GM12878 (cell line): ENCODE results near the gene SORCS2. TPM values are rescaled to one million over a fixed set of nuclear protein-coding genes. Genes with fewer than 3 reads are reported as not detected.

Experiments
- ATAC-seq: fragments of 200-7000 bp; cut with Tn5 transposase; 3 replicates; pipeline ENCODE4 v1.9.1; 2020; ENCODE audit warnings: mild to moderate bottlenecking, moderate library complexity
- BruUV-seq: library from RNA; stranded (reverse); fragments of 400-500 nt; replicated peaks from 2 replicates; lab custom pipeline; 2021; lab: Mats Ljungman, UMichigan
- CTCF ChIA-PET: fragments of 300-600 bp; sonication (Branson Sonifier 250); formaldehyde crosslinking; extraction: SDS; loops from one replicate; lab custom pipeline; 2021; ENCODE audit warnings: inconsistent platforms; lab: Yijun Ruan, JAX
- POLR2A ChIA-PET: fragments of 350-600 bp; formaldehyde crosslinking; extraction: SDS; loops from one replicate; lab custom pipeline; 2021; ENCODE audit warnings: inconsistent platforms; lab: Charles Lee
- RAD21 ChIA-PET: fragments of 300-600 bp; sonication (Branson Sonifier 250); formaldehyde crosslinking; loops from one replicate; lab custom pipeline; 2023; ENCODE audit warnings: antibody characterized with exemption; ENCODE audit not compliant: unreplicated experiment; lab: Charles Lee
- SMC1A ChIA-PET: fragments of 300-600 bp; sonication (Branson Sonifier 250); formaldehyde crosslinking; loops from one replicate; lab custom pipeline; 2023; ENCODE audit not compliant: unreplicated experiment, uncharacterized antibody; lab: Charles Lee
- DNase-seq: peaks from one replicate; pipeline ENCODE4 v3.0.0-alpha.2; 2011; ENCODE audit warnings: low read depth, low spot score
- FAIRE-seq: peaks from 3 replicates; lab custom pipeline; 2011; peaks lifted over from hg19 to GRCh38; lab: Jason Lieb, UNC
- H2AFZ ChIP-seq: 2 replicates; pipeline ENCODE4 v1.6.0; 2011; ENCODE audit warnings: low read depth, low read length, control low read depth; ENCODE audit not compliant: control insufficient read depth
- H3K27ac ChIP-seq: 2 replicates; pipeline ENCODE4 v1.5.1; 2011; ENCODE audit warnings: control low read depth; ENCODE audit not compliant: control insufficient read depth, insufficient read depth
- H3K27me3 ChIP-seq, 2 experiments: replicated peaks in 1 of 2; 2 replicates each; pipeline versions ENCODE4 v1.6.0 to v1.6.1; 2011; ENCODE audit warnings: low read length in 1 of 2; ENCODE audit not compliant: control insufficient read depth in 2 of 2, insufficient read depth in 2 of 2
- H3K36me3 ChIP-seq, 2 experiments: 2 replicates each; pipeline ENCODE4 v1.5.1; 2011; ENCODE audit warnings: low read length in 1 of 2; ENCODE audit not compliant: control insufficient read depth in 2 of 2, insufficient read depth in 2 of 2
- H3K4me1 ChIP-seq: 2 replicates; pipeline ENCODE4 v1.6.1; 2011; ENCODE audit warnings: mild to moderate bottlenecking, low read length, moderate library complexity, mixed read lengths; ENCODE audit not compliant: control insufficient read depth, insufficient read depth
- H3K4me2 ChIP-seq: 2 replicates; pipeline ENCODE4 v1.6.0; 2011; ENCODE audit warnings: control low read depth; ENCODE audit not compliant: control insufficient read depth, insufficient read depth
- H3K4me3 ChIP-seq: fragments of 200-600 bp; sonication (generic); 2 replicates; pipeline ENCODE4 v1.5.1; 2016
- H3K79me2 ChIP-seq: 2 replicates; pipeline ENCODE4 v1.6.0; 2011; ENCODE audit warnings: low read length; ENCODE audit not compliant: control insufficient read depth, insufficient read depth
- H3K9ac ChIP-seq: 2 replicates; pipeline ENCODE4 v1.8.0; 2011; ENCODE audit warnings: low read length, control low read depth, mixed read lengths; ENCODE audit not compliant: control insufficient read depth, insufficient read depth
- H3K9me3 ChIP-seq: replicated peaks from 3 replicates; pipeline ENCODE4 v1.5.1; 2011; ENCODE audit warnings: mild to moderate bottlenecking, low read length; ENCODE audit not compliant: control insufficient read depth, insufficient read depth
- H4K20me1 ChIP-seq: 2 replicates; pipeline ENCODE4 v1.6.0; 2011; ENCODE audit not compliant: control insufficient read depth, insufficient read depth
- BACH1 ChIP-seq: fragments of 450-650 bp; IDR thresholded peaks from 2 replicates; pipeline ENCODE4 v1.6.1; 2017; ENCODE audit warnings: mild to moderate bottlenecking, borderline replicate concordance
- CHD2 ChIP-seq: IDR thresholded peaks from 2 replicates; pipeline ENCODE4 v1.6.1; 2011; ENCODE audit warnings: low read depth, low read length, improper control_type of control experiment, borderline replicate concordance
- CREB1 ChIP-seq: IDR thresholded peaks from 2 replicates; pipeline ENCODE4 v1.6.1; 2012; ENCODE audit warnings: low read depth, mild to moderate bottlenecking, inconsistent platforms
- CREM ChIP-seq: IDR thresholded peaks from 2 replicates; pipeline ENCODE4 v1.6.1; 2014; ENCODE audit warnings: antibody characterized with exemption, low read depth
- FOS ChIP-seq: IDR thresholded peaks from 3 replicates; pipeline ENCODE4 v1.6.1; 2011; ENCODE audit warnings: borderline replicate concordance; ENCODE audit not compliant: insufficient read length; ENCODE audit errors: extremely low read depth
- FOXK2 ChIP-seq: fragments of 450-650 bp; IDR thresholded peaks from 2 replicates; pipeline ENCODE4 v1.6.1; 2017; ENCODE audit warnings: mild to moderate bottlenecking, moderate library complexity
- HDAC6 ChIP-seq: fragments of 200-600 bp; sonication (generic); IDR thresholded peaks from one replicate; pipeline ENCODE4 v1.8.0; 2017; ENCODE audit warnings: antibody characterized with exemption; ENCODE audit not compliant: unreplicated experiment
- IRF4 ChIP-seq: IDR thresholded peaks from 2 replicates; pipeline ENCODE4 v1.6.1; 2011; ENCODE audit warnings: low read depth, low read length
- JUNB ChIP-seq: IDR thresholded peaks from 2 replicates; pipeline ENCODE4 v1.6.1; 2016; ENCODE audit warnings: antibody characterized with exemption, mild to moderate bottlenecking
- MTA2 ChIP-seq: fragments of 450-650 bp; IDR thresholded peaks from 2 replicates; pipeline ENCODE4 v1.6.1; 2016; ENCODE audit warnings: low read depth, mild to moderate bottlenecking, moderate library complexity
- MXI1 ChIP-seq: fragments of 150-350 bp; IDR thresholded peaks from 2 replicates; pipeline ENCODE4 v1.6.1; 2011; ENCODE audit warnings: low read depth, mild to moderate bottlenecking, inconsistent platforms, low read length, improper control_type of control experiment
- MYB ChIP-seq: fragments of 150-350 bp; IDR thresholded peaks from 2 replicates; pipeline ENCODE4 v1.6.1; 2014; ENCODE audit warnings: mild to moderate bottlenecking, low read depth, low read length, borderline replicate concordance
- NFXL1 ChIP-seq: fragments of 450-650 bp; IDR thresholded peaks from 2 replicates; pipeline ENCODE4 v1.6.1; 2017; ENCODE audit warnings: antibody characterized with exemption, mild to moderate bottlenecking, borderline replicate concordance
- PAX5 ChIP-seq: IDR thresholded peaks from 2 replicates; pipeline ENCODE4 v1.6.1; 2011; ENCODE audit warnings: low read depth, low read length, borderline replicate concordance
- TCF3 ChIP-seq: IDR thresholded peaks from 2 replicates; pipeline ENCODE4 v1.6.1; 2012; ENCODE audit warnings: low read depth, mild to moderate bottlenecking, low read length, borderline replicate concordance; ENCODE audit not compliant: insufficient read depth
- ZNF217 ChIP-seq: fragments of 450-650 bp; IDR thresholded peaks from 2 replicates; pipeline ENCODE4 v1.6.1; 2017; ENCODE audit warnings: antibody characterized with exemption, mild to moderate bottlenecking
- ZNF274 ChIP-seq: IDR thresholded peaks from one replicate; pipeline ENCODE4 v1.8.0; 2011; ENCODE audit not compliant: insufficient read length, insufficient read depth
- WGBS: methylation state at CpG from one replicate; pipeline ENCODE4 v1.1.6; 2016; ENCODE audit warnings: low lambda C conversion rate; ENCODE audit not compliant: insufficient replicate concordance, insufficient coverage; ENCODE audit errors: missing lambda C conversion rate; 5-methylcytosine and 5-hydroxymethylcytosine counted together
- in situ Hi-C: fragments of 300-500 bp; cut with MboI; formaldehyde crosslinking; loops from 9 replicates; pipeline ENCODE4 v1.14.3; 2018; ENCODE audit warnings: mixed read lengths
- intact Hi-C: fragments of 100-400 bp; cut with micrococcal nuclease; formaldehyde crosslinking; loops from one replicate; pipeline ENCODE4 v1.14.2; 2022; ENCODE audit not compliant: unreplicated experiment
- polyA plus RNA-seq, 11 experiments: library from polyadenylated mRNA; depleted of rRNA in 4 of 11; unstranded in 6 of 11; stranded (reverse) in 5 of 11; fragments of >200 nt; fragmentation: Nextera tagmentation in 4 of 11; fragmentation: Illumina TruSeq in 1 of 11; extraction: Ambion mirVana in 4 of 11; extraction: Trizol in 1 of 11; gene quantifications; 1 replicate in 1 of 11; 2 replicates in 10 of 11; pipeline versions ENCODE4 v1.2.1 to v1.2.3, GENCODE V29; 2011 to 2016; ENCODE audit warnings: inconsistent platforms in 2 of 11, missing spikeins in 2 of 11, low read depth in 1 of 11
- total RNA-seq, 4 experiments: library from RNA; depleted of rRNA in 3 of 4; stranded (reverse); fragments of >200 nt in 3 of 4; fragmentation: Illumina TruSeq in 1 of 4; extraction: Trizol in 1 of 4; gene quantifications; 2 replicates each; pipeline versions ENCODE4 v1.2.1 to v1.2.3, GENCODE V29; 2013 to 2021
- TF ChIP-seq, protein P1 (sequence below): fragments of 450-650 bp; IDR thresholded peaks from 2 replicates; pipeline ENCODE4 v1.6.1; 2014; ENCODE audit warnings: mild to moderate bottlenecking
- TF ChIP-seq, protein P2 (sequence below): fragments of 450-650 bp; IDR thresholded peaks from 2 replicates; pipeline ENCODE4 v1.6.1; 2018; ENCODE audit warnings: mild to moderate bottlenecking, low read depth, moderate library complexity; ENCODE audit not compliant: partially characterized antibody
- TF ChIP-seq, protein P3 (sequence below): IDR thresholded peaks from 2 replicates; pipeline ENCODE4 v1.6.1; 2011; ENCODE audit warnings: borderline replicate concordance, low read depth, mild to moderate bottlenecking, moderate library complexity, low read length; ENCODE audit not compliant: insufficient read depth, poor library complexity, severe bottlenecking

SORCS2 gene
- total and polyA plus RNA-seq, 10 of the 15 experiments (the other 5 are each of a cell fraction or from before 2014, with no cell fraction given), result 0.01 to 0.15 (median 0.05) TPM; not detected in 5

DNA sequence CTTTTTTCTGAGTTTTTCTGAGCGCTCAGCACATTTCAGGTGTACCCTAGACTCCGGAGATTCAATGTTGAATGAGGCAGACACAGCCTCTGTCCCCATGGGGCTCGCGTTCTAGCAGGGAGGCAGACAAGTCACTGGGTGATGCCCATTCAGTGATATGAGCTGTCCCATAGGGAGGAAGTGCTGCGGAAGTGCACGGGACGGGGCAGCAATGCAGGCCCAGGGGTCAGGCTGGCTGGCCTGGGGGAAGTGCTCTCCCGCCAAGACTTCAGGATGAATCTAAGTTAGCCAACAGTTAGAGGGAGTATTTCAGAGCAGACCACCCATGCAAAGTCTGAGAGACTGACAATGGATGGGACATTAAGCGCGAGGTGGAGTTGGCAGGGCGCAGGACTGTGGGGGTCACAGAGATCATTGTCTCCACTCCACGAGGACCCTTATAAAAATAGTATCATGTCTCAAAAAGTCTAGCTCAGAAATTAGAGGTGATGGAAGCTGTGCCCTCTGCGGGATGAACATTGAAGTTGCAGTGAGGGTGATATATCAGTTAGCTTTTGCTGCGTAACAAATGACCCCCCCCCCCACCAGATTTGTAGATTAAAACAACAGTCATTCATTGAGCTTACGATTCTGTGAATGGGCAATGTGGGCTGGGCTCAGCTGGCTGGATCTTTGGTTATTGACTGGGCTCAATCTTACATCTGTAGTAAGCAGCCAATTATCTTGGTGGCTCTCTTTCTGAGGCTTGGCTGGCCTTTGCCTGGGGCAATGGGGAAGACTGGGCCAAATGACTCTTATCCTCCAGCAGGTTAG is 226.0 kb downstream of the SORCS2 start:
- H3K4me2 ChIP-seq, result no peak overlapping the region
- RAD21 ChIA-PET, result no interaction called here
- no peak for ATAC-seq
- no peaks in the 10 kb centered on the region for H3K36me3 ChIP-seq
- intact Hi-C loops, result no loop called here
- no peak overlapping the region for H3K4me3 ChIP-seq
- WGBS, result 37% methylated on average over 15 of the region's 15 CpGs
- no peaks in the 10 kb centered on the region for H4K20me1 ChIP-seq
- H3K27ac ChIP-seq, result no peak overlapping the region
- H3K79me2 ChIP-seq, result no peaks in the 10 kb centered on the region
- no peak overlapping the region for H2AFZ ChIP-seq
- no peak for DNase-seq
- H3K9ac ChIP-seq, result no peak overlapping the region
- H3K9me3 ChIP-seq, result no peaks in the 10 kb centered on the region
- SMC1A ChIA-PET, result no interaction called here
- no peaks in the 10 kb centered on the region for H3K4me1 ChIP-seq
- POLR2A ChIA-PET, result no interaction called here
- FAIRE-seq, result no peak
- CTCF ChIA-PET, result no interaction called here
- no TSS peak for BruUV-seq
- in situ Hi-C loops, result no loop called here
- TF ChIP-seq JUNB, result no peak
- no peak for TF ChIP-seq NFXL1
- TF ChIP-seq, protein P1, sequence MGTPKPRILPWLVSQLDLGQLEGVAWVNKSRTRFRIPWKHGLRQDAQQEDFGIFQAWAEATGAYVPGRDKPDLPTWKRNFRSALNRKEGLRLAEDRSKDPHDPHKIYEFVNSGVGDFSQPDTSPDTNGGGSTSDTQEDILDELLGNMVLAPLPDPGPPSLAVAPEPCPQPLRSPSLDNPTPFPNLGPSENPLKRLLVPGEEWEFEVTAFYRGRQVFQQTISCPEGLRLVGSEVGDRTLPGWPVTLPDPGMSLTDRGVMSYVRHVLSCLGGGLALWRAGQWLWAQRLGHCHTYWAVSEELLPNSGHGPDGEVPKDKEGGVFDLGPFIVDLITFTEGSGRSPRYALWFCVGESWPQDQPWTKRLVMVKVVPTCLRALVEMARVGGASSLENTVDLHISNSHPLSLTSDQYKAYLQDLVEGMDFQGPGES, result no peak
- TF ChIP-seq, protein P2, sequence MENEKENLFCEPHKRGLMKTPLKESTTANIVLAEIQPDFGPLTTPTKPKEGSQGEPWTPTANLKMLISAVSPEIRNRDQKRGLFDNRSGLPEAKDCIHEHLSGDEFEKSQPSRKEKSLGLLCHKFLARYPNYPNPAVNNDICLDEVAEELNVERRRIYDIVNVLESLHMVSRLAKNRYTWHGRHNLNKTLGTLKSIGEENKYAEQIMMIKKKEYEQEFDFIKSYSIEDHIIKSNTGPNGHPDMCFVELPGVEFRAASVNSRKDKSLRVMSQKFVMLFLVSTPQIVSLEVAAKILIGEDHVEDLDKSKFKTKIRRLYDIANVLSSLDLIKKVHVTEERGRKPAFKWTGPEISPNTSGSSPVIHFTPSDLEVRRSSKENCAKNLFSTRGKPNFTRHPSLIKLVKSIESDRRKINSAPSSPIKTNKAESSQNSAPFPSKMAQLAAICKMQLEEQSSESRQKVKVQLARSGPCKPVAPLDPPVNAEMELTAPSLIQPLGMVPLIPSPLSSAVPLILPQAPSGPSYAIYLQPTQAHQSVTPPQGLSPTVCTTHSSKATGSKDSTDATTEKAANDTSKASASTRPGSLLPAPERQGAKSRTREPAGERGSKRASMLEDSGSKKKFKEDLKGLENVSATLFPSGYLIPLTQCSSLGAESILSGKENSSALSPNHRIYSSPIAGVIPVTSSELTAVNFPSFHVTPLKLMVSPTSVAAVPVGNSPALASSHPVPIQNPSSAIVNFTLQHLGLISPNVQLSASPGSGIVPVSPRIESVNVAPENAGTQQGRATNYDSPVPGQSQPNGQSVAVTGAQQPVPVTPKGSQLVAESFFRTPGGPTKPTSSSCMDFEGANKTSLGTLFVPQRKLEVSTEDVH, result no peak
- TF ChIP-seq MYB, result no peak
- no peak for TF ChIP-seq PAX5
- no peak for TF ChIP-seq CHD2
- TF ChIP-seq FOXK2, result no peak
- no peak for TF ChIP-seq BACH1
- no peak for TF ChIP-seq HDAC6
- TF ChIP-seq TCF3, result no peak
- no peak for TF ChIP-seq CREM
- no peak for TF ChIP-seq CREB1
- TF ChIP-seq MTA2, result no peak
- TF ChIP-seq, protein P3, sequence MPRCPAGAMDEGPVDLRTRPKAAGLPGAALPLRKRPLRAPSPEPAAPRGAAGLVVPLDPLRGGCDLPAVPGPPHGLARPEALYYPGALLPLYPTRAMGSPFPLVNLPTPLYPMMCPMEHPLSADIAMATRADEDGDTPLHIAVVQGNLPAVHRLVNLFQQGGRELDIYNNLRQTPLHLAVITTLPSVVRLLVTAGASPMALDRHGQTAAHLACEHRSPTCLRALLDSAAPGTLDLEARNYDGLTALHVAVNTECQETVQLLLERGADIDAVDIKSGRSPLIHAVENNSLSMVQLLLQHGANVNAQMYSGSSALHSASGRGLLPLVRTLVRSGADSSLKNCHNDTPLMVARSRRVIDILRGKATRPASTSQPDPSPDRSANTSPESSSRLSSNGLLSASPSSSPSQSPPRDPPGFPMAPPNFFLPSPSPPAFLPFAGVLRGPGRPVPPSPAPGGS, result no peak
- no peak for TF ChIP-seq ZNF274
- no peak for TF ChIP-seq IRF4
- TF ChIP-seq ZNF217, result no peak
- TF ChIP-seq MXI1, result no peak
- TF ChIP-seq FOS, result no peak
- no peaks in the 10 kb centered on the region for H3K27me3 ChIP-seq
